HG02973 (cell line): ENCODE data around the gene CDC42BPA.
"Not testable (repeated sequence)": the region's sequence is repeated elsewhere in the genome, so short reads cannot be mapped to it uniquely, and the experiment has no call there.

Experiments
- ATAC-seq: cut with Tn5 transposase; IDR thresholded peaks from one replicate; pipeline ENCODE4 v1.9.1; 2021; ENCODE audit warnings: moderate library complexity; ENCODE audit not compliant: unreplicated experiment

Gene CDC42BPA

GRCh38 chr1:227311389-227312001, 6.8 kb downstream of the CDC42BPA start:
- ATAC-seq, result no peak

DNA sequence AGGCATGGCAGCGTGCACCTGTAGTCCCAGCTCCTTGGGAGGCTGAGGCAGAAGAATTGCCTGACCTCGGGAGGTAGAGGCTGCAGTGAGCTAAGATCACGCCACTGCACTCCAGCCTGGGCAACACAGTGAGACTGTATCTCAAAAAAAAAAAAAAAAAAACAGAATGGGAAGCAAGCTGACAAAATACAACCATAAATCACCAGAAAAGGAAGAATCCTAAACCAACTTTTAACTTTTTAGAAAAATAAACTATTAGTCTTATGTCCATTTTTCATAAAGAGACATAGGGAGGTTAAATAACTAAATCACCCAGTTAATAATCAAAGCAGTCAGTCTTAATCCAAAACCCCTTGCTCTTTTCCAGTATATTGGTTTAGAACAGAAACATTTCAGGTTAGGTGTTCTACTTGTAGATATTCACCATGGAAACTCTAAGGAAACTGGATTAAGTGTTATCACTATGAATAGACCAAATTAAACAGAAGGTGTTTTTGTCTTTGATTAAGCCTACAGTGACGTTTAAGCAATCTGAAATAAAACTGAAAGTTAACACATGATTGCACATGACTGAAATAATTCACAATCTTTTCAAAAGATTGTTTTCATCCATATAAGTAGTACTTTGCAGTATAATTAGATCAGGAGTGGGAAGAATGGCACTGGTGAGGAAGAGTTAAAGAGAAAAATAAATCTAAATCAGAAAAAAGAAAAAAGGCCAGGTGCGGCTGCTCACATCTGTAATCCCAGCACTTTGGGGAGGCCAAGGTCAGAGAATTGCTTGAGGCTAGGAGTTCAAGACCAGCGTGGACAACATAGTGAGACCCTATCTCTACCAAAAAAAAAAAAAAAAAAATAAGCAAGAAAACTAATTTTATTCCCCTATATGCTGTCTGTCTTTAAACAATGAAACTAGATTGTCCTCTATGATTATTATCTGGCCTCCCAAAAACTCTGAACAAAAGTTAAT, 9.6 kb downstream of the CDC42BPA start:
- no peak for ATAC-seq

- ATAC-seq, result no peak
Observed at GRCh38 chr1:227306689-227307088, 11.6 kb downstream of the CDC42BPA start.

- ATAC-seq, result no peak
Observed at GRCh38 chr1:227305894-227306626, 12.2 kb downstream of the CDC42BPA start.

- ATAC-seq, result no peak
Observed at GRCh38 chr1:227304665-227305064, 13.6 kb downstream of the CDC42BPA start.

- no peak for ATAC-seq
Observed at GRCh38 chr1:227303662-227304061, 14.6 kb downstream of the CDC42BPA start.

DNA sequence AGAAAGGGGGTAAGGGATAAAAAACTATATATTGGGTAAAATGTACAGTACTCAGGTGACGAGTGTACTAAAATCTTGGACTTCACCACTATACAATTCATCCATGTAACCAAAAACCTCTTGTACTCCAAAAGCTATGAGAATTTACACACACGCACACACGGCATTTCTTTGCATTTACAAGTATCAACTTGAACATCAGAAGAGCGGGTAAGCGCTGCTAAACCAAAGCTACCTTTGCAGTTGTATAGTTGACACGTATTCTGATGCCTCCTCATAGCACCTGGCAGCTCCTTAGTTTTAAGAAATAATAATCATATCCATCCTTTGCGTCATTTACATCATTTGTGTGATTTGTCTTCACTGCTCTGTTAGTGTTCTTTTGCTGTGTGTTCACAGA, 17.6 kb downstream of the CDC42BPA start:
- ATAC-seq, result no peak

GRCh38 chr1:227299688-227300087, 18.6 kb downstream of the CDC42BPA start:
- ATAC-seq, result no peak

GRCh38 chr1:227299241-227299627, 19.1 kb downstream of the CDC42BPA start:
- no peak for ATAC-seq

GRCh38 chr1:227298512-227299240, 19.6 kb downstream of the CDC42BPA start:
- no peak for ATAC-seq

DNA sequence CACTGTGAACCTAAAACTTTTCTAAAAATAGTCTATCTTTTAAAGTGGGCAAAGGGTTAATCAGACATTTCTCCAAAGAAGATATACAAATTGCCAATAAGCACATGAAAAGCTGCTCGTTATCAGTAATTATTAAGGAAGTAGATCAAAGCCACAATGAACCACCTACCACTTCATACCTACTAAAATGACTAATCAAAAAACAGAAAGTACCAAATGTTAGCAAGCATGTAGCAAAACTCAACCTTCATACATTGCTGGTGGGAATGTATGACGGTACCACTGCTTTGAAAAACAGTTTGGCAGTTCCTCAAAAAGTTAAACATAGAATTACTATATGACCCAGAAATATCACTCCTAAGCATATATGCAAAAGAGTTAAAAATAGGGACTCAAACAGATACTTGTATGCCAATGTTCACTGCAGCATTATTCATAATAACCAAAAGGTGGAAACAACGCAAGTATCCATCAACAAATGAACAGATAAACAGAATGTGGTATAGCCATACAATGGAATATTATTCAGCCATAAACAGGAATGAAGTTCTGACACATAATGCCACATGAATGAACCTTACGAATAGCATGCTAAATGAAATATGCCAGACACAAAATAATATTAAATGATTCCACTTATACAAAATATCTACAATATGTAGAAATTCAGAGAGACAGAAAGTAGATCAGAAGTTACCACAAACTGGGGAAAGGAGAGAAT, 21.1 kb downstream of the CDC42BPA start:
- ATAC-seq, result no peak

- ATAC-seq, result no peak
Observed at GRCh38 chr1:227295609-227296008, 22.7 kb downstream of the CDC42BPA start.

DNA sequence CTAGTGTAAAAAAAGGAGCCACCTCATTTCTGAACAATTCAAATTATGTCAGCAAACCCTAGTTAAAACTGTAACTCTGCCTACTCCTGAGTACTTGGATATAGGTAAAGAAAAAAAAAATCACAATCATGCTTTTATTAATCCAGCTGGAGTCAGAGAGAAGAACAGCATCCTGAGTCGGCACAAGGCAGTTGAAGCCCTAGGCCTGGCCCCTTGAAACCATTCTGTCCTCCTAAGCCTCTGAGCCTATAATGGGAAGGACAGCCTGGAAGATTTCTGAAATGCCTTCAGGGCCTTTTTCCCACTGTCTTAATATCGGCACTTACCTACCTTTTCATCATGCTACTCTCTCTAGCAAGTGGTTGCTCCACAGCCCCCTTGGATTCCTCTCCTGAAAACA, 32.5 kb downstream of the CDC42BPA start:
- no peak for ATAC-seq

GRCh38 chr1:227281371-227281770, 36.9 kb downstream of the CDC42BPA start:
- no peak for ATAC-seq

GRCh38 chr1:227280836-227281235, 37.5 kb downstream of the CDC42BPA start:
- no peak for ATAC-seq

- ATAC-seq, result not testable (repeated sequence)
Observed at GRCh38 chr1:227276156-227276693, 42.1 kb downstream of the CDC42BPA start.

- no peak for ATAC-seq
Observed at GRCh38 chr1:227273557-227273956, 44.7 kb downstream of the CDC42BPA start.

- no peak for ATAC-seq
Observed at GRCh38 chr1:227272428-227272827, 45.9 kb downstream of the CDC42BPA start.

DNA sequence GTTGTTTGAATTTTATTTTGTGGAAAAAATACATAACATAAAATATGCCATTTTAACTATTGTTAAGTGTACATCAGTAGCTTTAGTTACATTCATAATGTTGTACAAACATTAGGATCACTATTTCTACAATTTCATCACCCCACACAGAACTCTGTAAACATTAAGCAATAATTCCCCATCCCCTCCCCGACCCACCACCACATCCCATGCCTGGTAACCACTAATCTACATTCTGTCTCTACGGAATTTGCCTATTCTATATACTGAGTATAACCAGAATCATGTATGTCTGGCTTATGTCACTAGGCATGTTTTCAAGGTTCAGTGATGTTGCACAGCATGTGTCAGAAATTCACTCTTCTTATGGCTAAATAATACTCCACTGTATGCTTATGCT, 47.7 kb downstream of the CDC42BPA start:
- no peak for ATAC-seq

DNA sequence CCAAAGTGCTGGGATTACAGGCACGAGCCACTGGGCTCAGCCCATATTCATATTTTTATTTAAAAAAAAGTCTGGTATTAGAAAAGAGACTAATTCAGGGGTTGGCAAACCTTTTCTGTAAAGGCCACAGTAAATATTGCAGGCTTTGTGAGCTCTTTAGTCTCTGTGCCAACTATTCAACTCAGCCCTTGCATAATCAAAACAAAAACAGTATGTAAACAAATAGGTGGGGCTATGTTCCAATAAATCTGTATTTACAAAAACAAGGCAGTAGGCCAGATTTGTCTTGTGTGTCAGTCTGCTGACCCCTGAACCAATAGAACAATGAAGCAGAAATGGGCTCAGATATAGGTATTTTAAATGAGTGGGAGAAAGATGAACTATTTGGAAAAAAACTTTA, 49.3 kb downstream of the CDC42BPA start:
- ATAC-seq, result no peak
